SK-N-SH (cell line): ENCODE data around the gene CBX8. TPM values are rescaled to one million over a fixed set of nuclear protein-coding genes. Genes with fewer than 3 reads are reported as not detected.

Experiments
- CTCF ChIA-PET: fragments of 300-600, 350-600 bp; formaldehyde crosslinking; extraction: SDS; loops from one replicate; lab custom pipeline; 2021; lab: Yijun Ruan, JAX
- POLR2A ChIA-PET: fragments of 350-600 bp; sonication (Branson Sonifier 250); formaldehyde crosslinking; extraction: SDS; loops from one replicate; lab custom pipeline; 2020; ENCODE audit warnings: antibody characterized with exemption, inconsistent platforms; lab: Yijun Ruan, JAX
- DNase-seq: peaks from one replicate; pipeline ENCODE4 v3.0.0; 2012
- H2AFZ ChIP-seq: fragments of 200-600 bp; sonication (generic); 2 replicates; pipeline ENCODE4 v1.8.1; 2016; ENCODE audit warnings: antibody characterized with exemption, mild to moderate bottlenecking, low read depth
- H3F3A ChIP-seq: fragments of 200-600 bp; sonication (generic); replicated peaks from 2 replicates; pipeline ENCODE3; 2016; ENCODE audit warnings: antibody characterized with exemption, mild to moderate bottlenecking; ENCODE audit not compliant: insufficient read depth
- H3K27ac ChIP-seq, 2 experiments: fragments of 200-500 bp in 1 of 2; fragments of 200-600 bp in 1 of 2; sonication (Bioruptor generic) in 1 of 2; sonication (generic), shearing (Covaris generic) in 1 of 2; 2 replicates each; pipeline versions ENCODE4 v1.5.1 to v1.6.1; 2014 to 2016; ENCODE audit warnings: low read depth in 2 of 2, inconsistent platforms in 1 of 2, low read length in 1 of 2, mild to moderate bottlenecking in 1 of 2, mixed read lengths in 1 of 2
- H3K27me3 ChIP-seq: fragments of 200-600 bp; sonication (generic), shearing (Covaris generic); 2 replicates; pipeline ENCODE4 v1.6.1; 2016; ENCODE audit warnings: mixed run types; ENCODE audit not compliant: insufficient read depth
- H3K36me3 ChIP-seq, 2 experiments: fragments of 200-500 bp in 1 of 2; fragments of 200-600 bp in 1 of 2; sonication (Bioruptor generic) in 1 of 2; sonication (generic) in 1 of 2; replicated peaks in 1 of 2; 2 replicates each; pipeline versions ENCODE3 to v1.5.1; 2014 to 2016; ENCODE audit warnings: low read length in 1 of 2, mild to moderate bottlenecking in 1 of 2; ENCODE audit not compliant: insufficient read depth in 2 of 2, control insufficient read depth in 1 of 2
- H3K4me1 ChIP-seq, 2 experiments: fragments of 200-500 bp in 1 of 2; fragments of 200-600 bp in 1 of 2; sonication (Bioruptor generic) in 1 of 2; sonication (generic), shearing (Covaris generic) in 1 of 2; 2 replicates each; pipeline versions ENCODE4 v1.5.1 to v1.6.1; 2014 to 2016; ENCODE audit warnings: low read depth in 1 of 2, low read length in 1 of 2, mixed run types in 1 of 2; ENCODE audit not compliant: insufficient read depth in 2 of 2, control insufficient read depth in 1 of 2
- H3K4me2 ChIP-seq: fragments of 200-600 bp; sonication (generic), shearing (Covaris generic); 2 replicates; pipeline ENCODE4 v1.6.1; 2017; ENCODE audit warnings: mixed run types
- H3K4me3 ChIP-seq, 2 experiments: fragments of 200-500 bp in 1 of 2; fragments of 200-600 bp in 1 of 2; sonication (Bioruptor generic) in 1 of 2; sonication (generic), shearing (Covaris generic) in 1 of 2; 2 replicates each; pipeline versions ENCODE4 v1.5.1 to v1.8.1; 2014 to 2016; ENCODE audit warnings: low read depth in 2 of 2, inconsistent platforms in 1 of 2, low read length in 1 of 2, mild to moderate bottlenecking in 1 of 2, mixed read lengths in 1 of 2, moderate library complexity in 1 of 2
- H3K79me2 ChIP-seq: fragments of 200-600 bp; sonication (generic); 2 replicates; pipeline ENCODE4 v1.8.1; 2017; ENCODE audit warnings: mild to moderate bottlenecking; ENCODE audit not compliant: insufficient read depth
- H3K9ac ChIP-seq: fragments of 200-600 bp; sonication (generic); 2 replicates; pipeline ENCODE4 v1.6.1; 2017; ENCODE audit warnings: mixed run types
- H3K9me2 ChIP-seq: fragments of 200-600 bp; sonication (generic); 2 replicates; pipeline ENCODE4 v1.6.1; 2017; ENCODE audit warnings: mixed run types
- H3K9me3 ChIP-seq: fragments of 200-600 bp; sonication (generic); 2 replicates; pipeline ENCODE4 v1.6.1; 2017; ENCODE audit warnings: mixed run types, mild to moderate bottlenecking, moderate library complexity
- H4K20me1 ChIP-seq: fragments of 200-600 bp; sonication (generic); 2 replicates; pipeline ENCODE4 v1.6.1; 2017; ENCODE audit warnings: mild to moderate bottlenecking, mixed run types; ENCODE audit not compliant: insufficient read depth
- EP300 ChIP-seq, 2 experiments: IDR thresholded peaks; 2 replicates each; pipeline versions ENCODE4 v1.4.0 to v1.6.1; 2012; ENCODE audit warnings: borderline replicate concordance in 1 of 2, low read depth in 1 of 2, low read length in 1 of 2
- FOXJ3 ChIP-seq: sonication (generic); formaldehyde crosslinking; IDR thresholded peaks from 2 replicates; pipeline ENCODE4 v1.5.1; 2020; ENCODE audit warnings: mild to moderate bottlenecking, missing genetic modification reagents
- GATA2 ChIP-seq: sonication (generic); formaldehyde crosslinking; IDR thresholded peaks from 2 replicates; pipeline ENCODE4 v1.5.0; 2020; ENCODE audit warnings: mild to moderate bottlenecking, missing genetic modification reagents
- MEF2A ChIP-seq: IDR thresholded peaks from 2 replicates; pipeline ENCODE4 v1.4.0; 2012; ENCODE audit warnings: low read depth, borderline replicate concordance
- MXI1 ChIP-seq: IDR thresholded peaks from 2 replicates; pipeline ENCODE4 v1.6.1; 2012; ENCODE audit warnings: mild to moderate bottlenecking, low read depth, low read length, improper control_type of control experiment
- NFIC ChIP-seq: IDR thresholded peaks from 2 replicates; pipeline ENCODE4 v1.4.0; 2012; ENCODE audit warnings: borderline replicate concordance
- NRF1 ChIP-seq: IDR thresholded peaks from 2 replicates; pipeline ENCODE4 v1.6.1; 2012; ENCODE audit warnings: low read depth, mild to moderate bottlenecking, low read length
- PBX3 ChIP-seq: IDR thresholded peaks from 2 replicates; pipeline ENCODE4; 2012
- REST ChIP-seq: IDR thresholded peaks from 2 replicates; pipeline ENCODE4 v1.6.1; 2012; ENCODE audit warnings: mild to moderate bottlenecking, low read depth, low read length, moderate library complexity
- RXRA ChIP-seq: IDR thresholded peaks from 2 replicates; pipeline ENCODE4 v1.4.0; 2012; ENCODE audit warnings: low read depth, mild to moderate bottlenecking, borderline replicate concordance
- WGBS: methylation state at CpG from one replicate; pipeline ENCODE4 v1.1.6; 2017; ENCODE audit warnings: low lambda C conversion rate; 5-methylcytosine and 5-hydroxymethylcytosine counted together
- polyA plus RNA-seq, 3 experiments: library from polyadenylated mRNA; depleted of rRNA; stranded (reverse); fragments of >200 nt; gene quantifications; 2 replicates each; pipeline ENCODE4 v1.2.3, GENCODE V29; 2012
- TF ChIP-seq, protein P1 (sequence below): fragments of 200-600 bp; sonication (generic); IDR thresholded peaks from 2 replicates; pipeline ENCODE4 v1.6.1; 2017; ENCODE audit warnings: antibody characterized with exemption, mild to moderate bottlenecking, moderate library complexity

Gene CBX8
- polyA plus RNA-seq, 1 of the 3 experiments (the other 2 are of a cell fraction), result 2.9 TPM

GRCh38 chr17:79819085-79819484 is 22.2 kb upstream of the CBX8 start:
- no peaks in the 10 kb centered on the region for H3F3A ChIP-seq
- H2AFZ ChIP-seq, result no peak overlapping the region
- no peaks in the 10 kb centered on the region for H3K9me2 ChIP-seq
- no peaks in the 10 kb centered on the region for H4K20me1 ChIP-seq
- DNase-seq, result no peak
- no peak for TF ChIP-seq PBX3
- no peak for TF ChIP-seq MEF2A
- no peak for TF ChIP-seq REST
- no peak for TF ChIP-seq NFIC
- TF ChIP-seq, protein P1, sequence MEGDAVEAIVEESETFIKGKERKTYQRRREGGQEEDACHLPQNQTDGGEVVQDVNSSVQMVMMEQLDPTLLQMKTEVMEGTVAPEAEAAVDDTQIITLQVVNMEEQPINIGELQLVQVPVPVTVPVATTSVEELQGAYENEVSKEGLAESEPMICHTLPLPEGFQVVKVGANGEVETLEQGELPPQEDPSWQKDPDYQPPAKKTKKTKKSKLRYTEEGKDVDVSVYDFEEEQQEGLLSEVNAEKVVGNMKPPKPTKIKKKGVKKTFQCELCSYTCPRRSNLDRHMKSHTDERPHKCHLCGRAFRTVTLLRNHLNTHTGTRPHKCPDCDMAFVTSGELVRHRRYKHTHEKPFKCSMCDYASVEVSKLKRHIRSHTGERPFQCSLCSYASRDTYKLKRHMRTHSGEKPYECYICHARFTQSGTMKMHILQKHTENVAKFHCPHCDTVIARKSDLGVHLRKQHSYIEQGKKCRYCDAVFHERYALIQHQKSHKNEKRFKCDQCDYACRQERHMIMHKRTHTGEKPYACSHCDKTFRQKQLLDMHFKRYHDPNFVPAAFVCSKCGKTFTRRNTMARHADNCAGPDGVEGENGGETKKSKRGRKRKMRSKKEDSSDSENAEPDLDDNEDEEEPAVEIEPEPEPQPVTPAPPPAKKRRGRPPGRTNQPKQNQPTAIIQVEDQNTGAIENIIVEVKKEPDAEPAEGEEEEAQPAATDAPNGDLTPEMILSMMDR, result no peak
- TF ChIP-seq GATA2 (CRISPR knock-in tag), result no peak
- TF ChIP-seq RXRA, result no peak
- no peak for TF ChIP-seq FOXJ3 (CRISPR knock-in tag)
- TF ChIP-seq NRF1, result no peak
- no peak for TF ChIP-seq EP300 (IDR thresholded peaks at IDR 0.05; ENCODE audit: borderline replicate concordance in 1 of 2, low read depth in 1 of 2, low read length in 1 of 2)
- TF ChIP-seq MXI1, result no peak
- H3K4me2 ChIP-seq, result no peak overlapping the region
- H3K27ac ChIP-seq, result no peak overlapping the region
- H3K9ac ChIP-seq, result no peak overlapping the region
- WGBS, result 53% methylated on average over 5 of the region's 5 CpGs
- H3K27me3 ChIP-seq, result no peaks in the 10 kb centered on the region
- POLR2A ChIA-PET, result interaction anchor here (0.7 to 2.1 kb wide), 2 partner anchors 10 to 12 kb away, joined by 3 to 7 read pairs; no protein-coding TSS in a partner anchor
- no peak overlapping the region for H3K4me3 ChIP-seq
- H3K79me2 ChIP-seq, result no peaks in the 10 kb centered on the region
- CTCF ChIA-PET, result interaction anchor here (0.8 to 5.5 kb wide), 9 partner anchors 9 to 186 kb away, joined by 3 to 43 read pairs (median 10); partner anchors contain the start of gene CBX4
- no peaks in the 10 kb centered on the region for H3K9me3 ChIP-seq
- no peaks in the 10 kb centered on the region for H3K36me3 ChIP-seq
- peaks cover 0 to 4% of the 10 kb centered on the region in 2 experiments; a peak in 1 of 4 replicates for H3K4me1 ChIP-seq
